Stimulated activated CD4-positive, alpha-beta T cell treated with anti-CD3 and anti-CD28 coated beads, Interleukin-2, amount 100 ng/mL, for 24 hours (primary cell): Measurements from ENCODE around the gene BSG.

ENCODE experiments used
- DNase-seq, 2 donors: peaks; one replicate each; pipeline ENCODE4 v3.0.0-alpha.2; 2020

The BSG gene

DNA sequence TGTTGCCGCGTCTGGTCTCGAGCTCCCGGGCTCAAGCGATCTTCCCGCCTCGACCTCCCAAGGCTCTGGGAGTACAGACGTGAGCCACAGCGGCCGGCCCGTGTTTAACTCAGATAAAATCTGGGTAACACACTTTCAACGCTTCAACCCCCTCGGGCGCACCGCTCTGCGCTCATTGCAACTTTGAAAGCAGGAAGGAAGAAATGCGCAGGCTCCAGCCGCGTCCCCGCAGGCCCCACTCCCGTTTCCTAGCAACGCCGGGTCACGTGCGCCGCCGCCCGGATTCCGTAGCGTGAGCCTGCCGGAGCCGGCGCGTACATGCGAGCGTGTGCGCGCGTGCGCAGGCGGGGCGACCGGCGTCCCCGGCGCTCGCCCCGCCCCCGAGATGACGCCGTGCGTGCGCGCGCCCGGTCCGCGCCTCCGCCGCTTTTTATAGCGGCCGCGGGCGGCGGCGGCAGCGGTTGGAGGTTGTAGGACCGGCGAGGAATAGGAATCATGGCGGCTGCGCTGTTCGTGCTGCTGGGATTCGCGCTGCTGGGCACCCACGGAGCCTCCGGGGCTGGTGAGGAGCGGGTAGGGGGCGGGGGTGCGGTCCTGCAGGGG, at the start of gene BSG:
BSG (plus strand) TSS at position 457 of the 603 bp plus-strand sequence; CDS start at position 496, 39 bp downstream.
- peak; percentile 98 to 99 for DNase-seq

DNA sequence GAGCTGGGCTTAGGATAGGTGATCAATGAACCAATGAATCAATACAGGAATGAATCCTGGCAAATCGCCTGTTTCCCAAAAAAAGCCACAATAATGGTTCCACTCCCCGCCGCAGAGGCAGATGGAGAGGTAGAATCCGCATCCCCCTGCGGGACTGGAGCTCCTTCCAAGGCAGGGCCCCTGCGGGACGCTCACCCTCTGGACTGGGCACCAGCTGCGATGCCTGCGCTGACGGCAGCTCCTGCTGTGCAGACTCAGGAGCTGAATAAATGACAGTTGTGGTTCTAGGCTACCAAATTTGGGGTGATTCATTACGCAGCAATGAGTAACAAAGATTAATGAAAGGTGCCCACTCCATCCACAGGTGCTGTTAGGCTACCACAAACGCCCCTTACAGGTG, 49.7 kb upstream of the BSG start:
- no peak for DNase-seq

GRCh38 chr19:524062-524674, 48.2 kb upstream of the BSG start:
- DNase-seq, result no peak

GRCh38 chr19:525029-525428, 47.4 kb upstream of the BSG start:
- no peak for DNase-seq

DNA sequence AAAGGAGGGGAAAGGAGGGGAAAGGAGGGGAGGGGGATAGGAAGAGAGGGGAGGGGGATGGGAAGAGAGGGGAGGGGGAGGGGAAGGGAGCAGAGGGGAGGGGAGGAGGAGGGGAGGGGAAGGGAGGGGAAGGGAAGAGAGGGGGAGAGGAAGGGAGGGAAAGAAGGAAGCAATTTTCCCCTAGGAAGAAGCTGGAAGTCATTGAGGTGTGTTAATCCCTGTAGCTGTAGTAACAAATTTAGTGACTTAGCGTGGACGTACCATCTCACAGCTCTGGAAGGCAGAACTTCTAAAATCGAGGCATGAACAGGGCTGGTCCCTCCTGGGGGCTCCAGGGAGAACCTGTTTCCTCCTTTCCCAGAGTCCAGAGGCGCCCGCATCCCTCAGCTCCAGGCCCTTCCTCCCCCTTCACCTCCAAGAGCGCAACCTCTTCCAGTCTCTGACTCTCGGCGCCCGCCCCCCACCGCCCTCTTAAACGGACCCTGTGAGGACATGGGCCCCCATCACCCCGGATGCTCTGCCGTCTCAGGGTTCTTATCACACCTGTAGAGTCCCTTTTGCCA, 46.5 kb upstream of the BSG start:
- no peak for DNase-seq

DNA sequence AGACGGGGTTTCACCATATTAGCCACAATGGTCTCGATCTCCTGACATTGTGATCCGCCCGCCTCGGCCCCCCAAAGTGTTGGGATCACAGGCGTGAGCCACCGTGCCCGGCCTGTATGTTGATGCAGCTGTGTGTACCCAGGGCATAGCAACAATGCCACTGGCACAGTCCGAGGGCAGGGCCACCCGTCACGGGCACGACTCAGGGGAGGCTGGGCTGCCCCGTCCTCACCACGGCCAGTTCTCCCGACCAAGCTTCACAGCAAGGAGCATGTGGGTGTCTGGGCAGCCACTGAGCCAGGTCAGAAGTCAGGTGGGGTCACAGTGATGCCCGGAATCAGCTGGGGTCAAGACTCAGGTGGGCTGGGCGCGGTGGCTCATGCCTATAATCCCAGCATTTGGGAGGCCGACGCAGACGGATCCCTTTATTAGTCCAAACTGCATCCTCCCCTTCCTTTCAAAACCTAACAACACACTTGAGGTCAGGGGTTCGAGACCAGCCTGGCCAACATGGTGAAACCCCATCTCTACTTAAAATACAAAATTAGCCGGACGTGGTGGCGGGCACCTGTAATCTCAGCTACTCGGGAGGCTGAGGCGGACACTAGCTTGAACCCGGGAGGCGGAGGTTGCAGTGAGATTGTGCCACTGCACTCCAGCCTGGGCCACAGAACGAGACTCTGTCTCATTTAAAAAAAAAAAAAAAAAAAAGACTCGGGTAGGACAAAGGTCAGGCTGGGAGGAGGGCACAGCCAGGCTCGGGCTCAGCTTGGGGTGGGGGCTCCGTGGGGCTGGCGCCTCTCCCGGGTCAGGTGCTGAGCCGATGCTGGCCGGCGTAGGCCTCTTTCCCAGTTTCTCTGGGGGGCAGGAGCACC, 42.0 kb upstream of the BSG start:
- DNase-seq, result no peak

- DNase-seq, result peak; percentile 87 to 89
These were observed 41.2 kb upstream of the BSG start for GRCh38 chr19:531009-531752.

GRCh38 chr19:531753-532560, 40.4 kb upstream of the BSG start, which contains the start of gene CDC34:
Gene CDC34 (plus strand): TSS chr19:531760. CDS start chr19:531932, 172 bp downstream.
- DNase-seq, result peak in 1 of 2 donors; percentile 32

DNA sequence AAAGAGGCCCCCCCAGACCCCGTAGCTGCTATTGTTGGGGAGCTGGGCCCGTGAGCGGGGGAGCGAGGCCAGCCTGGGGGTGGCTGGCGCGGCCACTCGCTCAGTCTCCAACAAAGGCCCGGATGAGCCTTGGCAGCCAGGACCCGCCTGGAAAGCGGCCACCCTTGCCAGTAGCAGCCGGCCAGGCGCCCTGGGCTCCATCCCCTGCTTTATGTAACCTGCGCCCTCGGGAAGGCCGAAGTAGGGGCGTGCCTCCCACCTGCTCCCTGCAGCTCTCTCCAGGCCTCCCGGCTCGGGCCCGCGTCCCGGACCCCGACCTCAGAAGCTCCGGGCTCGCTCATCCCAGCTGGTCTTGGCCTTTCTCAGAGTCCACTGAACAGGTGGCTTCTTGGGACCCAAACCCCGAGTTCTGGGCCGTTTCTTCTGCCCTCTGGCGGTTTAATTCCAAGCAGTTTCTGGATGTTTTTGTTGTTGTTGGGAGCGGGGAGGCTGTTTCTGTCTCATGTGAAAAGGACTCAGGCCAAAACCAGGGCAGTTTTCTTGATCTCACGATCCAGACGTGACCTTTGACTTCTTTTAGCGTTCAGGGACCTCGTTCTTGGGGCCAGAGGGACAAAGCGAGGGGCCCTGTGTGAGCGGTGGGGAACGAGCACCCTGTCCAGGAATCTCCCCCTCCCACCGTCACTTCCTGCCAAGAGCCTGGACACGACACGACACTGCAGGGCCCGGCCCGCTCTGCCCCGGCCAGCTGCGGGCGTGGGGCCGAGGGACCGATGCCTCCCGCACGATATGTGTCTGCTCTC, 39.6 kb upstream of the BSG start:
- peak in 1 of 2 donors; percentile 47 for DNase-seq

DNA sequence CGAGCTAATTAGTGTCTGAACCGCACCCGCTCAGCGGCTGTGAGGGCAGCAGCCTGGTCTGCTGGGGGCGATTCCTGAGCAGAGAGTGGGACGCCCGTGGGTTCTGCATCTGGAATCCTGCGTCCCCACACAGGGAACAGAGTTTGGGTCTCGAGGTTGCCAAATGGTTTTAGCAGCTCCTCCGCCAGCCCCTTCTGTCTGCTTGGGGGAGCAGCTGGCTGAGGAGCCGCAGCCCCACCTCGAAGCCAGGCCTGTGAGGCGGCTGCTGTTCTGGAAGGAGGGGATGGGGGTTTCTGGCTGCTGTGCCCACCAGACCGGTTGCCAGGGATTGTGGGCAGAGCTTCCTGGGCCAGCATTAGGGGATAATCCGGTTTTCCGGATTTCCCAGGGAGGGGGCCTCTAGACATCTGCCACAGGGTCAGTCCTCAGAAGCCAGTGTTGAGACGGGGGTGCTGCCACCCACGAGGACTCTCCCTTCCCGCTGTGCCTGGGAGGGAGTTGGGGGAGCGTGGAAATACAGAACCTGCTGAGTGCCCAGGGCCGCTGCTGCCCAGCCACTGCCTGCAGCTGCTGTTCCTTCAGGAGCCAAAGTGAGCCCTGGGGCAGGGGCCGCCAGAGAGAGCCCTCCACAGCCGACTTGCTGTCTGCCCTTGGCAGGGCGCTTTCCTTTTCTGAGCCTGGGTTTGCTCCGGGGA, 38.9 kb upstream of the BSG start:
- DNase-seq, result no peak

DNA sequence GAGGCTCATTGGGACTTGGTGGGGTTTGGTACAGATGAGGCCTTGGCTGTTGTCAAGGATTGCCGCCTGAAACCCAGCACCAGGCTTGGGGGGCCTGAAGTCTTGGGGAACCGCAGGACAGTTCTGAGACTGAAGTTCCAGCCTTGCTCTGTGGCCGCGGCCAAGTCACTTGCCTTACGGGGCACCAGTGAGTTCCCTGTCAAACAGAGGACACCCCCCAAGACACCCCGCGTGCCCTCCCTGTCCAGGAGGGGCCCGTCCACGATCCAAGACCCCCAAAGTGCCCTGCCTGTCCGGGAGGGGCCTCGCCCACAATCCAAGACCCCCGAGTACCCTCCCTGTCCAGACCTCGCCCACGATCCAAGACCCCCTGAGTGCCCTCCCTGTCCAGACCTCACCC, 38.3 kb upstream of the BSG start:
- DNase-seq, result no peak

GRCh38 chr19:535017-535835, 37.2 kb upstream of the BSG start:
- no peak for DNase-seq

DNA sequence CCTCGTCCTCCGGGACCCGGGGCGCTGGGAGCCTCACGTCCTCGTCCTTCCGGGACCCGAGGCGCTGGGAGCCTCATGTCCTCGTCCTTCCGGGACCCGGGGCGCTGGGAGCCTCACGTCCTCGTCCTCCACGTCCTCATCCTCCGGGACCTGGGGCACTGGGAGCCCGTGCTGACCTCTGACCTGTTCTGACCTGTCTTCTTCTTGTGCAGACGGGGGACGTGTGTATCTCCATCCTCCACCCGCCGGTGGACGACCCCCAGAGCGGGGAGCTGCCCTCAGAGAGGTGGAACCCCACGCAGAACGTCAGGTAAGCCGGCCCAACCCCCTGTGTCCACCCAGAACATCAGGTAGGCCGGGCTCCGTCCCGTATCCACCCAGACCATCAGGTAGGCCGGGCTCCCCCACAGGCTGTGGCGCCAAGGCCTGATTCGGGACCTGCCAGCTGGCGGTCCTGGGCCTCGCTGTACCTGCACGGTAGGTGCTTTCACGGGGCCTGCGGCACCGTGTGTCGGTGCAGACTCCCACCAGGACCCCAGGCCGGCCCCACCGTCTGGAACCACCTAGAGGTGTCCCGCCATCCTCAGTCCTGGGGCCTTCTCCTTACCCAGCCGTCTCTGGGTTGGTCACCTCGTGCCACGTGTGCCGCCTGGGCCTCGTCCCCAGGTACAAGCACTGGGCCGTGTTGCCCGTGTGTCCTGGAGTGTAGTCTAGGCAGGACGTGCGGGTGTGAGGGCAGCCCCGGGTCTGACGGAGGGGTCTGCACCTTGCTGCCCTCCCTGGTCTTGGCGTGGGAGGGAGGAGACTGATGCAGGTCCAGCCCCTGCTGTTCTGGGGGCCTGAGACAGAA, 36.1 kb upstream of the BSG start:
- no peak for DNase-seq

- DNase-seq, result no peak
These were observed 35.5 kb upstream of the BSG start for GRCh38 chr19:536881-537404.

- no peak for DNase-seq
These were observed 33.6 kb upstream of the BSG start for GRCh38 chr19:538641-539428.

DNA sequence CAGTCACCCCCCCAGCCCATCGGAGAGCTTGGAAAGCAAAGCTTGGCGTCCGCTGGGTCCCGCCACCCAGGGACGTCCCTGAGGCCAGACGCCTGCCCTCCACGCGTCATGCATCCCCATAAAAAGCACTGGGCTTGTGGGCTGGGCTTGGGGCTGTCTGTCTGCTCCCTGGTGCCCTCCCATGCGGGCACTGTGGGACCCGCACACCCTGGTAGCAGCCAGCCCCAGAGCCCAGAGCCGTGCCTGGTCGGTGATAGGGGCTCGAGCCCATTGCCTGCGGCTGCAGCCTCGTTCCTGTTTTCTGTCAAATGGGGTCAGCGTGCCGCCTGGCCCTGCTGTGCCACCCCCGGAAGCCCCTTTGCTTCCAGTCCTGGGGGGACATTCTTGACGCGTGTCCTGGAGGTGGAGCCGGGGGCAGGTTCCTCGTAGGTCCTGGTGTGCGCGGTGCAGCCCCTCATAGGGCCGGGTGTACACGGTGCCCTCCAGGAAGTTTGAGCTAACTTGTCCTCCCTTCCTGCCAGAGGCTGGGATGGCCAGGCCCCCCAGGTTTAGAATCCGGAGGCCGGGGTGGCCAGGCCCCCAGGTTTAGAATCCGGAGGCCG, 32.9 kb upstream of the BSG start:
- no peak for DNase-seq
